GM12878 (cell line): Measurements from ENCODE around the gene SLMAP. TPM values are rescaled to one million over a fixed set of nuclear protein-coding genes. Genes with fewer than 3 reads are reported as not detected.

Experiments used
- ATAC-seq: fragments of 200-7000 bp; cut with Tn5 transposase; 3 replicates; pipeline ENCODE4 v1.9.1; 2020; ENCODE audit warnings: mild to moderate bottlenecking, moderate library complexity
- BruUV-seq: library from RNA; stranded (reverse); fragments of 400-500 nt; replicated peaks from 2 replicates; lab custom pipeline; 2021; lab: Mats Ljungman, UMichigan
- CTCF ChIA-PET: fragments of 300-600 bp; sonication (Branson Sonifier 250); formaldehyde crosslinking; extraction: SDS; loops from one replicate; lab custom pipeline; 2021; ENCODE audit warnings: inconsistent platforms; lab: Yijun Ruan, JAX
- POLR2A ChIA-PET: fragments of 350-600 bp; formaldehyde crosslinking; extraction: SDS; loops from one replicate; lab custom pipeline; 2021; ENCODE audit warnings: inconsistent platforms; lab: Charles Lee
- RAD21 ChIA-PET: fragments of 300-600 bp; sonication (Branson Sonifier 250); formaldehyde crosslinking; loops from one replicate; lab custom pipeline; 2023; ENCODE audit warnings: antibody characterized with exemption; ENCODE audit not compliant: unreplicated experiment; lab: Charles Lee
- SMC1A ChIA-PET: fragments of 300-600 bp; sonication (Branson Sonifier 250); formaldehyde crosslinking; loops from one replicate; lab custom pipeline; 2023; ENCODE audit not compliant: unreplicated experiment, uncharacterized antibody; lab: Charles Lee
- DNase-seq: peaks from one replicate; pipeline ENCODE4 v3.0.0-alpha.2; 2011; ENCODE audit warnings: low read depth, low spot score
- FAIRE-seq: peaks from 3 replicates; lab custom pipeline; 2011; peaks lifted over from hg19 to GRCh38; lab: Jason Lieb, UNC
- H2AFZ ChIP-seq: 2 replicates; pipeline ENCODE4 v1.6.0; 2011; ENCODE audit warnings: low read depth, low read length, control low read depth; ENCODE audit not compliant: control insufficient read depth
- H3K27ac ChIP-seq: 2 replicates; pipeline ENCODE4 v1.5.1; 2011; ENCODE audit warnings: control low read depth; ENCODE audit not compliant: control insufficient read depth, insufficient read depth
- H3K27me3 ChIP-seq, 2 experiments: replicated peaks in 1 of 2; 2 replicates each; pipeline versions ENCODE4 v1.6.0 to v1.6.1; 2011; ENCODE audit warnings: low read length in 1 of 2; ENCODE audit not compliant: control insufficient read depth in 2 of 2, insufficient read depth in 2 of 2
- H3K36me3 ChIP-seq, 2 experiments: 2 replicates each; pipeline ENCODE4 v1.5.1; 2011; ENCODE audit warnings: low read length in 1 of 2; ENCODE audit not compliant: control insufficient read depth in 2 of 2, insufficient read depth in 2 of 2
- H3K4me1 ChIP-seq: 2 replicates; pipeline ENCODE4 v1.6.1; 2011; ENCODE audit warnings: mild to moderate bottlenecking, low read length, moderate library complexity, mixed read lengths; ENCODE audit not compliant: control insufficient read depth, insufficient read depth
- H3K4me2 ChIP-seq: 2 replicates; pipeline ENCODE4 v1.6.0; 2011; ENCODE audit warnings: control low read depth; ENCODE audit not compliant: control insufficient read depth, insufficient read depth
- H3K4me3 ChIP-seq: fragments of 200-600 bp; sonication (generic); 2 replicates; pipeline ENCODE4 v1.5.1; 2016
- H3K79me2 ChIP-seq: 2 replicates; pipeline ENCODE4 v1.6.0; 2011; ENCODE audit warnings: low read length; ENCODE audit not compliant: control insufficient read depth, insufficient read depth
- H3K9ac ChIP-seq: 2 replicates; pipeline ENCODE4 v1.8.0; 2011; ENCODE audit warnings: low read length, control low read depth, mixed read lengths; ENCODE audit not compliant: control insufficient read depth, insufficient read depth
- H3K9me3 ChIP-seq: replicated peaks from 3 replicates; pipeline ENCODE4 v1.5.1; 2011; ENCODE audit warnings: mild to moderate bottlenecking, low read length; ENCODE audit not compliant: control insufficient read depth, insufficient read depth
- H4K20me1 ChIP-seq: 2 replicates; pipeline ENCODE4 v1.6.0; 2011; ENCODE audit not compliant: control insufficient read depth, insufficient read depth
- GATAD2B ChIP-seq: fragments of 450-650 bp; conservative IDR thresholded peaks from 2 replicates; pipeline ENCODE4 v1.6.1; 2017; ENCODE audit warnings: low read depth, mild to moderate bottlenecking, moderate library complexity
- SIX5 ChIP-seq: IDR thresholded peaks from 2 replicates; pipeline ENCODE4 v1.6.1; 2011; ENCODE audit warnings: mild to moderate bottlenecking, low read depth, low read length, moderate library complexity; ENCODE audit not compliant: severe bottlenecking
- TCF3 ChIP-seq: IDR thresholded peaks from 2 replicates; pipeline ENCODE4 v1.6.1; 2012; ENCODE audit warnings: low read depth, mild to moderate bottlenecking, low read length, borderline replicate concordance; ENCODE audit not compliant: insufficient read depth
- WGBS: methylation state at CpG from one replicate; pipeline ENCODE4 v1.1.6; 2016; ENCODE audit warnings: low lambda C conversion rate; ENCODE audit not compliant: insufficient replicate concordance, insufficient coverage; ENCODE audit errors: missing lambda C conversion rate; 5-methylcytosine and 5-hydroxymethylcytosine counted together
- in situ Hi-C: fragments of 300-500 bp; cut with MboI; formaldehyde crosslinking; loops from 9 replicates; pipeline ENCODE4 v1.14.3; 2018; ENCODE audit warnings: mixed read lengths
- intact Hi-C: fragments of 100-400 bp; cut with micrococcal nuclease; formaldehyde crosslinking; loops from one replicate; pipeline ENCODE4 v1.14.2; 2022; ENCODE audit not compliant: unreplicated experiment
- polyA plus RNA-seq, 11 experiments: library from polyadenylated mRNA; depleted of rRNA in 4 of 11; unstranded in 6 of 11; stranded (reverse) in 5 of 11; fragments of >200 nt; fragmentation: Nextera tagmentation in 4 of 11; fragmentation: Illumina TruSeq in 1 of 11; extraction: Ambion mirVana in 4 of 11; extraction: Trizol in 1 of 11; gene quantifications; 1 replicate in 1 of 11; 2 replicates in 10 of 11; pipeline versions ENCODE4 v1.2.1 to v1.2.3, GENCODE V29; 2011 to 2016; ENCODE audit warnings: inconsistent platforms in 2 of 11, missing spikeins in 2 of 11, low read depth in 1 of 11
- total RNA-seq, 4 experiments: library from RNA; depleted of rRNA in 3 of 4; stranded (reverse); fragments of >200 nt in 3 of 4; fragmentation: Illumina TruSeq in 1 of 4; extraction: Trizol in 1 of 4; gene quantifications; 2 replicates each; pipeline versions ENCODE4 v1.2.1 to v1.2.3, GENCODE V29; 2013 to 2021
- TF ChIP-seq, protein P1 (sequence below): IDR thresholded peaks from 2 replicates; pipeline ENCODE4 v1.6.1; 2012; ENCODE audit warnings: mild to moderate bottlenecking, low read depth, low read length
- TF ChIP-seq, protein P2 (sequence below): fragments of 450-650 bp; IDR thresholded peaks from 2 replicates; pipeline ENCODE4 v1.6.1; 2017; ENCODE audit warnings: mild to moderate bottlenecking, moderate library complexity

SLMAP gene
- total and polyA plus RNA-seq, 10 of the 15 experiments (the other 5 are each of a cell fraction or from before 2014, with no cell fraction given) = 8.3 to 43.8 (median 26.4) TPM

DNA sequence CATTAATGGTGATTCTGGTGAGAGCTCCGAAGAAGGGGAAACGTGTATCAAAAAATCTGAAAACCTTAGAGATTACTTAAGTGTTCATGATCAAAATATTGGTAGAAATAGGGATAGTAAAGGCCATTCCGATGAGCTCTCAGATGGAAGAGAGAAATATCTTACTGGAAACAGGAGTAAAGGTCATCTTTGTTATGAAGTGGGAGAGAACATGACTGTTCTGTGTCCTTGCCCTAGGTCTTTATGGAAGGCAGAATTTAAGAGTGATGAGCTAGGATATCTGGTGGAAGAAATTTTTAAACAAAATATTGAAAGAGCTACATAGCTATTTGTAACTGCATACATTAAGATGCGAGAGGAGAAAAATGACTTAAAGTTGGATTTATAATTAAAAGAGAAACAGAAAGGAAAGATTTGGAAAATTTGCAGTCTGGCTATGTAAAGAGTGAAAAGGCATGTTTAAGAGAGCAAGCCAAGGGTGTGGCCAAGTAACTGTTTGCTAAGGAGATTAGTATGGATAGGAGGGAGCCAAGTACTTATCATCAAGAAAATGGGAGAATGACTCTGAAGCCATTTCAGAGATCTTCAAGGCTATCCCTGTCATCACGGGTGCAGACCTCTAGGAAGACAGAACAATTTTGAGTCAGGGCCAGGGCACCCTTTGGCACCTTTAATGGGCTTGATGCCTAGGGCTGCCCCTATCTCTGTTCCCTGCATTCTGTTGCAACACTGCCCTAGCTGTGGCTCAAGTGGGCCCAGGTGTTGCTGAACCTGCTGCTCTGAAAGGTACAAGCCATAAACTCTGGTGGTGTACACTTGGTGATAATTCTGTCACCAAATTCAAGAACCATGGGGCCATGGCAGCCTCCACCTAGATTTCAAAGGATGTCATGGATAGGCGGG lies 27.3 kb downstream of the SLMAP start (continued):
- TF ChIP-seq, protein P1, sequence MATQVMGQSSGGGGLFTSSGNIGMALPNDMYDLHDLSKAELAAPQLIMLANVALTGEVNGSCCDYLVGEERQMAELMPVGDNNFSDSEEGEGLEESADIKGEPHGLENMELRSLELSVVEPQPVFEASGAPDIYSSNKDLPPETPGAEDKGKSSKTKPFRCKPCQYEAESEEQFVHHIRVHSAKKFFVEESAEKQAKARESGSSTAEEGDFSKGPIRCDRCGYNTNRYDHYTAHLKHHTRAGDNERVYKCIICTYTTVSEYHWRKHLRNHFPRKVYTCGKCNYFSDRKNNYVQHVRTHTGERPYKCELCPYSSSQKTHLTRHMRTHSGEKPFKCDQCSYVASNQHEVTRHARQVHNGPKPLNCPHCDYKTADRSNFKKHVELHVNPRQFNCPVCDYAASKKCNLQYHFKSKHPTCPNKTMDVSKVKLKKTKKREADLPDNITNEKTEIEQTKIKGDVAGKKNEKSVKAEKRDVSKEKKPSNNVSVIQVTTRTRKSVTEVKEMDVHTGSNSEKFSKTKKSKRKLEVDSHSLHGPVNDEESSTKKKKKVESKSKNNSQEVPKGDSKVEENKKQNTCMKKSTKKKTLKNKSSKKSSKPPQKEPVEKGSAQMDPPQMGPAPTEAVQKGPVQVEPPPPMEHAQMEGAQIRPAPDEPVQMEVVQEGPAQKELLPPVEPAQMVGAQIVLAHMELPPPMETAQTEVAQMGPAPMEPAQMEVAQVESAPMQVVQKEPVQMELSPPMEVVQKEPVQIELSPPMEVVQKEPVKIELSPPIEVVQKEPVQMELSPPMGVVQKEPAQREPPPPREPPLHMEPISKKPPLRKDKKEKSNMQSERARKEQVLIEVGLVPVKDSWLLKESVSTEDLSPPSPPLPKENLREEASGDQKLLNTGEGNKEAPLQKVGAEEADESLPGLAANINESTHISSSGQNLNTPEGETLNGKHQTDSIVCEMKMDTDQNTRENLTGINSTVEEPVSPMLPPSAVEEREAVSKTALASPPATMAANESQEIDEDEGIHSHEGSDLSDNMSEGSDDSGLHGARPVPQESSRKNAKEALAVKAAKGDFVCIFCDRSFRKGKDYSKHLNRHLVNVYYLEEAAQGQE = no peak
- TF ChIP-seq, all 136 proteins: peak for 0

DNA sequence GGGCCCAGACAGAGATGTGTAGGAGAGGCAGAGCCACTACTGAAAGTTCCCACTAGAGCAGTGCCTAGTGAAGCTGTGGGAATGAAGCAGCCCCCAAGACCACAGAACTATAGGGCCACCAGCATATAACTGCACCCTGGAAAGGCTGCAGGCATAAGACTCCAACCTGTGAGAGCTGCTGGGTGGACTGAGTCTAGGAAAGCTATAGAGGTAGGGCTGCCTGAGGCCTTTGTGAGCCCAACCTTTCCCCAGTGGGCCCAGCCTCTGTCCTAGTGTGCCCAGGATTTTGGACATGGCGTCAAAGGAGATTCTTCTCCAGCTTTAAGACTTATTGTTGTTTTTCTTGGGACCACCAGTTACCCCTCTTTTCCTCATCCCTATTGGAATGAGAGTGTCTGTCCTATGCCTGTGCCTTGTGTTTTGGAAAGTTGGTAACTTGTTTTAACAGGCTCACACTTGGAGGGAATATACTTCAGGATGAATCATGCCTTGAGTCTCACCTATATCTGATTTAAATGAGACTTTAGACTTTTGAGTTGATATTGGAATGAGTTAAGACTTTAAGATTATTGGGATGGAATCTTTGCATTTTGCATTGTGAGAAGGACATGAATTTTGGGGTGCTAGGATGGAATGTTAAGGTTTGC lies 28.1 kb downstream of the SLMAP start:
- CTCF ChIA-PET = interaction anchor here (0.6 kb wide), 1 partner anchor 393 kb away, joined by 3 read pairs; no protein-coding TSS in a partner anchor
- RAD21 ChIA-PET = interaction anchor here (1.5 kb wide), 1 partner anchor 14 kb away, joined by 4 read pairs; no protein-coding TSS in a partner anchor
- intact Hi-C loops = no loop called here
- WGBS = 100% methylated on average over 1 of the region's 1 CpG
- Histone ChIP-seq H3K27ac (no peak overlapping the region), H3K4me1 (peaks cover 13% of the 10 kb centered on the region), H3K27me3 (no peaks in the 10 kb centered on the region), H3K4me3 (no peak overlapping the region), H3K4me2 (no peak overlapping the region), H3K9ac (no peak overlapping the region), H4K20me1 (no peaks in the 10 kb centered on the region), H3K79me2 (peaks cover 31% of the 10 kb centered on the region), H3K36me3 (peaks cover 0 to 3% of the 10 kb centered on the region in 2 experiments; a peak in 2 of 4 replicates), H3K9me3 (no peaks in the 10 kb centered on the region; the same call in 1 of the 3 replicates), H2AFZ (no peak overlapping the region)
- POLR2A ChIA-PET = no interaction called here
- TF ChIP-seq, protein P2, sequence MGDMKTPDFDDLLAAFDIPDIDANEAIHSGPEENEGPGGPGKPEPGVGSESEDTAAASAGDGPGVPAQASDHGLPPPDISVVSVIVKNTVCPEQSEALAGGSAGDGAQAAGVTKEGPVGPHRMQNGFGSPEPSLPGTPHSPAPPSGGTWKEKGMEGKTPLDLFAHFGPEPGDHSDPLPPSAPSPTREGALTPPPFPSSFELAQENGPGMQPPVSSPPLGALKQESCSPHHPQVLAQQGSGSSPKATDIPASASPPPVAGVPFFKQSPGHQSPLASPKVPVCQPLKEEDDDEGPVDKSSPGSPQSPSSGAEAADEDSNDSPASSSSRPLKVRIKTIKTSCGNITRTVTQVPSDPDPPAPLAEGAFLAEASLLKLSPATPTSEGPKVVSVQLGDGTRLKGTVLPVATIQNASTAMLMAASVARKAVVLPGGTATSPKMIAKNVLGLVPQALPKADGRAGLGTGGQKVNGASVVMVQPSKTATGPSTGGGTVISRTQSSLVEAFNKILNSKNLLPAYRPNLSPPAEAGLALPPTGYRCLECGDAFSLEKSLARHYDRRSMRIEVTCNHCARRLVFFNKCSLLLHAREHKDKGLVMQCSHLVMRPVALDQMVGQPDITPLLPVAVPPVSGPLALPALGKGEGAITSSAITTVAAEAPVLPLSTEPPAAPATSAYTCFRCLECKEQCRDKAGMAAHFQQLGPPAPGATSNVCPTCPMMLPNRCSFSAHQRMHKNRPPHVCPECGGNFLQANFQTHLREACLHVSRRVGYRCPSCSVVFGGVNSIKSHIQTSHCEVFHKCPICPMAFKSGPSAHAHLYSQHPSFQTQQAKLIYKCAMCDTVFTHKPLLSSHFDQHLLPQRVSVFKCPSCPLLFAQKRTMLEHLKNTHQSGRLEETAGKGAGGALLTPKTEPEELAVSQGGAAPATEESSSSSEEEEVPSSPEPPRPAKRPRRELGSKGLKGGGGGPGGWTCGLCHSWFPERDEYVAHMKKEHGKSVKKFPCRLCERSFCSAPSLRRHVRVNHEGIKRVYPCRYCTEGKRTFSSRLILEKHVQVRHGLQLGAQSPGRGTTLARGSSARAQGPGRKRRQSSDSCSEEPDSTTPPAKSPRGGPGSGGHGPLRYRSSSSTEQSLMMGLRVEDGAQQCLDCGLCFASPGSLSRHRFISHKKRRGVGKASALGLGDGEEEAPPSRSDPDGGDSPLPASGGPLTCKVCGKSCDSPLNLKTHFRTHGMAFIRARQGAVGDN = no peak
- TF ChIP-seq SIX5 (no peak), GATAD2B (no peak), TCF3 (no peak)
- no peak for ATAC-seq
- no peak for DNase-seq
- no TSS peak for BruUV-seq
- FAIRE-seq = no peak
- in situ Hi-C loops = no loop called here
- SMC1A ChIA-PET = interaction anchor here (1.1 to 6.4 kb wide), 4 partner anchors 11 to 43 kb away, joined by 3 to 39 read pairs (median 6); no protein-coding TSS in a partner anchor
